Psoas muscle (tissue), 8 donors: Measurements from ENCODE around the gene GABRR3. TPM values are rescaled to one million over a fixed set of nuclear protein-coding genes. Genes with fewer than 3 reads are reported as not detected.

Experiments
- ATAC-seq, 4 donors: fragments of 200-7000 bp; cut with Tn5 transposase; one replicate each; pipeline ENCODE4 v1.9.1; 2020; ENCODE audit warnings: moderate library complexity in 3 of 4, mild to moderate bottlenecking in 2 of 4
- DNase-seq, 2 donors: peaks; one replicate each; pipeline ENCODE4 v3.0.0-alpha.2; 2020
- H3K27ac ChIP-seq: fragments of 200-600 bp; one replicate; pipeline ENCODE4 v1.8.0; 2022
- H3K27me3 ChIP-seq, 3 donors: fragments of 200-600 bp in 1 of 3; one replicate each; pipeline versions ENCODE4 v1.6.1 to v1.8.0; 2013 to 2022; ENCODE audit warnings: low read length in 2 of 3, mild to moderate bottlenecking in 2 of 3, moderate library complexity in 1 of 3; ENCODE audit not compliant: insufficient read depth in 3 of 3
- H3K36me3 ChIP-seq, 2 donors: fragments of 200-600 bp in 1 of 2; one replicate each; pipeline versions ENCODE4 v1.6.1 to v1.8.0; 2013 to 2022; ENCODE audit warnings: low read depth in 1 of 2, mild to moderate bottlenecking in 1 of 2, moderate library complexity in 1 of 2; ENCODE audit not compliant: insufficient read depth in 1 of 2
- H3K4me1 ChIP-seq: fragments of 200-600 bp; one replicate; pipeline ENCODE4 v1.8.0; 2022
- H3K4me3 ChIP-seq: fragments of 200-600 bp; one replicate; pipeline ENCODE4 v1.8.0; 2022; ENCODE audit warnings: mild to moderate bottlenecking
- H3K9me3 ChIP-seq: fragments of 200-600 bp; one replicate; pipeline ENCODE4 v1.8.0; 2022
- WGBS, 3 donors: extraction: QIAGEN DNeasy Blood & Tissue Kit; methylation state at CpG; one replicate each; pipeline versions ENCODE4 v1.1.6 to v1.1.7; 2013; 5-methylcytosine and 5-hydroxymethylcytosine counted together
- intact Hi-C, 2 donors: fragments of 100-400 bp; cut with DNase I; formaldehyde crosslinking; loops; one replicate each; pipeline versions ENCODE4 v1.11.0 to v1.14.2; 2022
- polyA plus RNA-seq, 3 donors: library from polyadenylated mRNA; stranded (reverse); fragments of 200-250 nt; gene quantifications; one replicate each; pipeline ENCODE4 v1.2.3, GENCODE V29; 2013
- total RNA-seq, 4 donors: library from RNA; stranded (reverse); fragmentation: NEBNext Ultra II Directional in 2 of 4; extraction: Animal tissue kit (Norgen Biotek cat#: 25700) in 2 of 4; gene quantifications; one replicate each; pipeline versions ENCODE4 v1.2.1 to v1.2.4, GENCODE V29; 2021 to 2023
- TF ChIP-seq, protein P1 (sequence below): fragments of 200-600 bp; IDR thresholded peaks from one replicate; pipeline ENCODE4 v1.8.0; 2022; ENCODE audit warnings: antibody characterized with exemption
- donor health status: healthy with polysubstance abuse.
- donor health status: DM: no; HTN: no; CAD: no; lungs with moderate emphysema.
- donor health status: Bipolar disorder and iron deficiency.
- donor health status: healthy.
- donor health status: DM: yes; HTN: yes; CAD: no.
- donor health status: DM: no; HTN: no; CAD: no.
- donor health status: DM: no; HTN: no; CAD: no.
- donor health status: DM: yes; HTN: yes; CAD: no.

The GABRR3 gene
- total and polyA plus RNA-seq, 7 donors: 0.10 TPM; not detected in 6

DNA sequence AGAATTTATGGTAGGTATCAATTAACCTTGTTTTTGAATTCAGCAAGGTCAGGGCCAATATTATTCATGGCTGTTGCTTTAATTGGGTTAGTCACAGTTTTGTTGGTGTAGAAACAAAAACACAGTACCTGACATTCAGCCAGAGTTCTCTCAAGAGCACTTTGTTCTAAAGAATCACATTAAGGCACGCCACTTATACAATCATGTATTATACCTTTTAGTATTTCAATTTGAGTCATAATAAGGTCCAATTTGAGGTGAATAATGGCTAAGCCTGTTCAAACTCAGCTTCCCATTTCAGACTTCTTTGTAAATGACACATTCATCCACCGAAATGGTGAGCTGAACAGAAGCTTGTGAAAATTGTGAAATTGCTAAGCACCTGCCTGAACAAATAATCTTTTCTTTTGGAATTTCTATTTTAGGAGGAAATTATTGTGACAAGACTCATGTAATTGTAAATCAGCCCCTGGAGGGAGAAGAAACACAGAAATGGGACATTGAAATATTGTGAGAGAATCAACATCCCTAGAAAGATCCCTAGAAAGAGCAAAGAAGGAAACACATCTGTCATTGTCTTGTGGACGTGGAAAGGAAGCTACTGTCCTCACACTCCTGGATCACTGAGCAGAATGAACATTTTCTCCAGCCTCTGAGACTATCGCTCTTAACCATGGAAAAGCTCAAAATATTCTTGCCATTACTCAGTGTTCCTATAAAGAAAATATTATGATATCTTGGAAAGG, 92.1 kb downstream of the GABRR3 start:
- H3K27ac ChIP-seq: no peak overlapping the region
- peaks cover 8 to 100% of the 10 kb centered on the region in 2 donors for H3K36me3 ChIP-seq
- TF ChIP-seq, protein P1, sequence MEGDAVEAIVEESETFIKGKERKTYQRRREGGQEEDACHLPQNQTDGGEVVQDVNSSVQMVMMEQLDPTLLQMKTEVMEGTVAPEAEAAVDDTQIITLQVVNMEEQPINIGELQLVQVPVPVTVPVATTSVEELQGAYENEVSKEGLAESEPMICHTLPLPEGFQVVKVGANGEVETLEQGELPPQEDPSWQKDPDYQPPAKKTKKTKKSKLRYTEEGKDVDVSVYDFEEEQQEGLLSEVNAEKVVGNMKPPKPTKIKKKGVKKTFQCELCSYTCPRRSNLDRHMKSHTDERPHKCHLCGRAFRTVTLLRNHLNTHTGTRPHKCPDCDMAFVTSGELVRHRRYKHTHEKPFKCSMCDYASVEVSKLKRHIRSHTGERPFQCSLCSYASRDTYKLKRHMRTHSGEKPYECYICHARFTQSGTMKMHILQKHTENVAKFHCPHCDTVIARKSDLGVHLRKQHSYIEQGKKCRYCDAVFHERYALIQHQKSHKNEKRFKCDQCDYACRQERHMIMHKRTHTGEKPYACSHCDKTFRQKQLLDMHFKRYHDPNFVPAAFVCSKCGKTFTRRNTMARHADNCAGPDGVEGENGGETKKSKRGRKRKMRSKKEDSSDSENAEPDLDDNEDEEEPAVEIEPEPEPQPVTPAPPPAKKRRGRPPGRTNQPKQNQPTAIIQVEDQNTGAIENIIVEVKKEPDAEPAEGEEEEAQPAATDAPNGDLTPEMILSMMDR: no peak
- 61 to 69% (median 65%) methylated on average over 4 of the region's 4 CpGs for WGBS, 3 donors
- H3K27me3 ChIP-seq: no peaks in the 10 kb centered on the region
- no peak overlapping the region for H3K4me3 ChIP-seq
- intact Hi-C loops: no loop called here
- DNase-seq (no peak), ATAC-seq (no peak)
- no peaks in the 10 kb centered on the region for H3K9me3 ChIP-seq
- no peaks in the 10 kb centered on the region for H3K4me1 ChIP-seq

DNA sequence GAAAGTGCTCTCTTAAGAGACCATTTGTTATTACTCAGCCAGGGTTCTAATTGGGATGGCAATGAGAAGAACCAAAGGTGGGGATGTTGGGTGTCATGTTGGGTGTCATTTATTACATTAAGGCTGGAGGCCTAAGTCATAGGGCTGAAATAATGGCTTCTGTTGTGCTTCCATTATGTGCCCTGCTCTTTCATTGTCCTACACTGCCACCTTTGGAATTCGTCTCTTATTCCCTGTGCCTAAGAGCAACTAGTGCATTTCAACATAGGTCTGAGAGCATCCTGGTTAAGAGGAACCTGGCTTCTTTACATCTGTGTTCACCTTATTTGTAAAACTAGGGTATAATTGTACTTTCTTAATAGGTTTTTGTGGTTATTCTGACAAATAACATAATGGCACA, 95.1 kb downstream of the GABRR3 start:
- intact Hi-C loops: no loop called here
- Histone ChIP-seq H3K27me3 (no peaks in the 10 kb centered on the region), H3K9me3 (no peaks in the 10 kb centered on the region), H3K36me3 (peaks cover 7 to 100% of the 10 kb centered on the region in 2 donors), H3K4me3 (no peak overlapping the region), H3K27ac (no peak overlapping the region), H3K4me1 (no peaks in the 10 kb centered on the region)
- no peak for DNase-seq
- TF ChIP-seq, protein P1: peak; percentile 7
- 75 to 91% (median 77%) methylated on average over 1 of the region's 1 CpG for WGBS, 3 donors
- ATAC-seq: no peak

DNA sequence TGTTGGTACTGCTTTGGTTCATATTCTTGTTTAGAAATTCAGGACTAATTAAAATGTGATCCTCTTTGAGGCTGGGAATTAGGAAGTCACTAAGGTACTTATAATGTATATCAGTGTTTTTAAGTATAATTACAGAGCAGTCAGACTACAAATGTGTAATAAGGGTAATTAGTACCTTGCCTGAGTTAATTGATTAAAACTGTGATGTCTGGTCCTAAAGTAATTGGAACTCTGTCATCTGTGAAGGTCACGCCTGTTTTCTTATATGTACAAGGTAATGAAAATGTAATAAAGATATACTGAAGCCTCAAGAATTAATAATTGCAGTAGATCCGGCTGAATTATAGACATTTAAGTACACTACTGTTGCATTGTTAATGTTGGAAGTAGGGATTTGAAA, 95.7 kb downstream of the GABRR3 start:
- H3K27me3 ChIP-seq: no peaks in the 10 kb centered on the region
- TF ChIP-seq, protein P1: no peak
- H3K36me3 ChIP-seq: peaks cover 7 to 100% of the 10 kb centered on the region in 2 donors
- DNase-seq (no peak), ATAC-seq (no peak)
- no peaks in the 10 kb centered on the region for H3K9me3 ChIP-seq
- no peak overlapping the region for H3K4me3 ChIP-seq
- H3K4me1 ChIP-seq: no peaks in the 10 kb centered on the region
- H3K27ac ChIP-seq: no peak overlapping the region
- 89 to 96% (median 89%) methylated on average over 2 of the region's 2 CpGs for WGBS, 3 donors
- intact Hi-C loops: loop anchor here in 1 of 2 donors (10.0 kb wide), 1 partner anchor 145 kb away; no protein-coding TSS in a partner anchor

DNA sequence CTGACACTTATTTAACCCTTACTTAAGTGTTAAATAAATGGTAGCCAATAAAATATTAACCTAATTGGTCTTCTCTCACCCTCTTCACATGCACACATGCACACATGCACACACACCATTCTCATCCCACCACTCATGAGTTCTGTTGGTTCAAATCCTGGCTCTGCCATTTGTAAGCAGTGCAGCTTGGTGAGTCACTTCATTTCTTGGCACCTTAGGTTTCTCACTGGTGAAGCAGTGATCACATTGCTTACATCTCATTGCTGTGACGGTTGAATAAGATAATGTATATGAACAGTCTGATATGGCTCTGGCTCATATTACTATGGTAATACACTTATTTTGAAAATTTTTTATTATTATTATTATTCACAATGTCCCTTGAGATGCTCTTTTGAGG, 96.7 kb downstream of the GABRR3 start:
- TF ChIP-seq, protein P1: no peak
- H3K4me3 ChIP-seq: no peak overlapping the region
- ATAC-seq (peak in 2 of 4 donors; percentile 54 to 65), DNase-seq (no peak)
- 88 to 100% (median 100%) methylated on average over 1 of the region's 1 CpG for WGBS, 3 donors
- H3K9me3 ChIP-seq: no peaks in the 10 kb centered on the region
- H3K36me3 ChIP-seq: peaks cover 7 to 100% of the 10 kb centered on the region in 2 donors
- no peaks in the 10 kb centered on the region for H3K4me1 ChIP-seq
- intact Hi-C loops: loop anchor here in 1 of 2 donors (10.0 kb wide), 1 partner anchor 144 kb away; no protein-coding TSS in a partner anchor
- H3K27ac ChIP-seq: no peak overlapping the region
- no peaks in the 10 kb centered on the region for H3K27me3 ChIP-seq
